Measurements from ENCODE around the gene PTCD1.

DNA sequence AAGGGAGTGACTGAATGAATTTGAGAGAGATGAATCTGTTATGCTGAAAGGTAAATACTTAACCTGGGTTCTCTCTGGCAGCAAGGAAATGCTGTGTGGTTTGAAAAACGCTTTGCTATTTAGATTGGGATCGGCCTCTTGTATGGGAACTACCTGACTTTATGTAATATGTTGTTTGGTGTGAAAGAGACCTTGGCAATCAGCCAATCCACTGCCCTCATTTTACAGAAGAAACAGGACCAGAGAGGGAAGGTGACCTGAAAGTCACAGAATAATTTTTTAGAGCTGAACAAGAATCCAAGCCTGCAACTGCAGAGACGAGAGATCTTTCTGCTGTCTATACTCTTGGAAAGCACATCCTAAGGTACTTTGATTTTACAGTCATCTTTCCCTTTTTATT lies 28.8 kb downstream of the PTCD1 start:
- TF ChIP-seq, protein P1, sequence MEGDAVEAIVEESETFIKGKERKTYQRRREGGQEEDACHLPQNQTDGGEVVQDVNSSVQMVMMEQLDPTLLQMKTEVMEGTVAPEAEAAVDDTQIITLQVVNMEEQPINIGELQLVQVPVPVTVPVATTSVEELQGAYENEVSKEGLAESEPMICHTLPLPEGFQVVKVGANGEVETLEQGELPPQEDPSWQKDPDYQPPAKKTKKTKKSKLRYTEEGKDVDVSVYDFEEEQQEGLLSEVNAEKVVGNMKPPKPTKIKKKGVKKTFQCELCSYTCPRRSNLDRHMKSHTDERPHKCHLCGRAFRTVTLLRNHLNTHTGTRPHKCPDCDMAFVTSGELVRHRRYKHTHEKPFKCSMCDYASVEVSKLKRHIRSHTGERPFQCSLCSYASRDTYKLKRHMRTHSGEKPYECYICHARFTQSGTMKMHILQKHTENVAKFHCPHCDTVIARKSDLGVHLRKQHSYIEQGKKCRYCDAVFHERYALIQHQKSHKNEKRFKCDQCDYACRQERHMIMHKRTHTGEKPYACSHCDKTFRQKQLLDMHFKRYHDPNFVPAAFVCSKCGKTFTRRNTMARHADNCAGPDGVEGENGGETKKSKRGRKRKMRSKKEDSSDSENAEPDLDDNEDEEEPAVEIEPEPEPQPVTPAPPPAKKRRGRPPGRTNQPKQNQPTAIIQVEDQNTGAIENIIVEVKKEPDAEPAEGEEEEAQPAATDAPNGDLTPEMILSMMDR (IDR thresholded peaks at IDR 0.05), result no peak
- TF ChIP-seq EZH2phosphoT487 (IDR thresholded peaks at IDR 0.05), result no peak
